Heart left ventricle (tissue), 16 donors: ENCODE data around the gene OR10AD1. TPM values are rescaled to one million over a fixed set of nuclear protein-coding genes. Genes with fewer than 3 reads are reported as not detected.

Experiments
- ATAC-seq, 4 donors: fragments of 200-7000 bp; cut with Tn5 transposase; one replicate each; pipeline ENCODE4 v1.9.1; 2020 to 2022; ENCODE audit warnings: moderate library complexity in 4 of 4, mild to moderate bottlenecking in 3 of 4, moderate number of reproducible peaks in 1 of 4
- DNase-seq, 5 donors: peaks; one replicate each; pipeline ENCODE4 v3.0.0-alpha.2; 2020
- H3K27ac ChIP-seq, 12 donors: fragments of 200-600 bp; sonication (generic) in 4 of 12; one replicate each; pipeline versions ENCODE4 v1.5.0 to v1.8.0; 2016 to 2022; ENCODE audit warnings: mild to moderate bottlenecking in 2 of 12
- H3K27me3 ChIP-seq, 9 donors: fragments of 200-600 bp; sonication (generic) in 2 of 9; one replicate each; pipeline versions ENCODE4 v1.5.1 to v1.8.0; 2016 to 2022; ENCODE audit warnings: mild to moderate bottlenecking in 3 of 9
- H3K36me3 ChIP-seq, 9 donors: fragments of 200-600 bp; sonication (generic) in 2 of 9; one replicate each; pipeline versions ENCODE4 v1.5.0 to v1.8.0; 2018 to 2022; ENCODE audit warnings: mild to moderate bottlenecking in 2 of 9
- H3K4me1 ChIP-seq, 12 donors: fragments of 200-600 bp; sonication (generic) in 4 of 12; one replicate each; pipeline versions ENCODE4 v1.5.0 to v1.8.0; 2016 to 2022; ENCODE audit warnings: mild to moderate bottlenecking in 3 of 12
- H3K4me3 ChIP-seq, 12 donors: fragments of 200-600 bp; sonication (generic) in 4 of 12; one replicate each; pipeline versions ENCODE4 v1.5.0 to v1.8.0; 2017 to 2022; ENCODE audit warnings: mild to moderate bottlenecking in 9 of 12, moderate library complexity in 4 of 12
- H3K9me3 ChIP-seq, 12 donors: fragments of 200-600 bp; sonication (generic) in 4 of 12; one replicate each; pipeline versions ENCODE4 v1.5.0 to v1.8.0; 2016 to 2022; ENCODE audit warnings: mild to moderate bottlenecking in 1 of 12
- POLR2A ChIP-seq, 2 donors: fragments of 450-650 bp; IDR thresholded peaks; one replicate each; pipeline ENCODE4 v1.6.1; 2017; ENCODE audit warnings: antibody characterized with exemption in 2 of 2, mild to moderate bottlenecking in 2 of 2, moderate library complexity in 2 of 2
- WGBS, 4 donors: extraction: QIAGEN DNeasy Blood & Tissue Kit in 2 of 4; methylation state at CpG; one replicate each; pipeline versions ENCODE4 v1.1.5 to v1.1.7; 2013 to 2018; 5-methylcytosine and 5-hydroxymethylcytosine counted together
- intact Hi-C, 10 donors: fragments of 100-400 bp; cut with DNase I; formaldehyde crosslinking; loops; one replicate each; pipeline versions ENCODE4 v1.11.1 to v1.14.2; 2022
- polyA plus RNA-seq, 2 donors: library from polyadenylated mRNA; stranded (reverse); fragments of 200-250 nt; gene quantifications; one replicate each; pipeline ENCODE4 v1.2.3, GENCODE V29; 2013
- total RNA-seq, 9 donors: library from RNA; depleted of rRNA in 2 of 9; stranded (reverse); fragments of >200 nt in 2 of 9; fragmentation: NEBNext Ultra II Directional in 3 of 9; extraction: Animal tissue kit (Norgen Biotek cat#: 25700) in 3 of 9; gene quantifications; one replicate each; pipeline versions ENCODE4 v1.1.0 to v1.2.4, GENCODE V29; 2016 to 2023
- TF ChIP-seq, protein P1 (sequence below), 12 donors: fragments of 200-600 bp; sonication (generic) in 4 of 12; IDR thresholded peaks; one replicate each; pipeline versions ENCODE4 v1.5.0 to v1.8.0; 2018 to 2022; ENCODE audit warnings: antibody characterized with exemption in 12 of 12, mild to moderate bottlenecking in 5 of 12
- donor health status: ischemic (EF 13 %, LVEDD 7.1; RV severe dilation, severe dysfunction).
- donor health status: healthy with polysubstance abuse.
- donor health status: DM: no; HTN: yes; CAD: no.
- donor health status: DM: no; HTN: no; CAD: no.
- donor health status: ischemic (EF 25% LVEDD 6.9; RV normal size, moderate dysfunction).
- donor health status: ischemic (EF 25% LVEDD 5.7; RV mildly dilated, moderate dysfunction).
- donor health status: healthy.
- donor health status: DM: yes; HTN: yes; CAD: no.
- donor health status: ischemic (EF 35%, LVEDD 5.7; RV mildly dilated, moderate dysfunction).
- donor health status: nonischemic (EF 11% LVEDD 7.7; RV severe dilation, severe dysfunction).
- donor health status: DM: yes; HTN: yes; CAD: no.
- donor health status: PGD.
- donor health status: ischemic (EF 29% LVEDD 5.4; RV normal size, mild dysfunction).
- donor health status: nonischemic (EF 23%, LVEDD 6.1; RV moderate dilation, normal function).

The OR10AD1 gene
- total and polyA plus RNA-seq, 11 donors, result not detected

DNA sequence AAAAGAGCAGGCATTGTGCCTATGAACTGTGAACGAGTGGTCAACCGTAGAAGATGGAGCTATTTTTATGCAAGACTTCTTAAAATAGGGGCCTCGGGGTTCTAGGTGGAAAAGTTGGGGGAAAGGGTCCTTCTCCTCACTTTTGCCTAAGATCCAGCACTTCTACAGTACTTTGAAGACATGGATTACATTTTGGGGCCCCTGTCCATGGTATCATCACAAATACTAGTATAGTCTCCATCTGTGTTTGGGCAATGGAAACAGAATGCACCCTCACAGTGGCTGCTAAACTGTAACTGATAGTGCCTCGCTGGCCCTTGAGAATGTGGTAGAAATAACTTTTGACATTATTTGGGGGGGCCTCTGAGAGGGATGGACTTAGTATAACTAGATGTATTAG lies 25.1 kb downstream of the OR10AD1 start:
- H3K9me3 ChIP-seq, result no peaks in the 10 kb centered on the region
- 57 to 67% (median 65%) methylated on average over 4 of the region's 4 CpGs for WGBS, 4 donors
- ATAC-seq (no peak), DNase-seq (no peak)
- H3K36me3 ChIP-seq, result no peaks in the 10 kb centered on the region
- no peak for TF ChIP-seq POLR2A (IDR thresholded peaks at IDR 0.05)
- TF ChIP-seq, protein P1, sequence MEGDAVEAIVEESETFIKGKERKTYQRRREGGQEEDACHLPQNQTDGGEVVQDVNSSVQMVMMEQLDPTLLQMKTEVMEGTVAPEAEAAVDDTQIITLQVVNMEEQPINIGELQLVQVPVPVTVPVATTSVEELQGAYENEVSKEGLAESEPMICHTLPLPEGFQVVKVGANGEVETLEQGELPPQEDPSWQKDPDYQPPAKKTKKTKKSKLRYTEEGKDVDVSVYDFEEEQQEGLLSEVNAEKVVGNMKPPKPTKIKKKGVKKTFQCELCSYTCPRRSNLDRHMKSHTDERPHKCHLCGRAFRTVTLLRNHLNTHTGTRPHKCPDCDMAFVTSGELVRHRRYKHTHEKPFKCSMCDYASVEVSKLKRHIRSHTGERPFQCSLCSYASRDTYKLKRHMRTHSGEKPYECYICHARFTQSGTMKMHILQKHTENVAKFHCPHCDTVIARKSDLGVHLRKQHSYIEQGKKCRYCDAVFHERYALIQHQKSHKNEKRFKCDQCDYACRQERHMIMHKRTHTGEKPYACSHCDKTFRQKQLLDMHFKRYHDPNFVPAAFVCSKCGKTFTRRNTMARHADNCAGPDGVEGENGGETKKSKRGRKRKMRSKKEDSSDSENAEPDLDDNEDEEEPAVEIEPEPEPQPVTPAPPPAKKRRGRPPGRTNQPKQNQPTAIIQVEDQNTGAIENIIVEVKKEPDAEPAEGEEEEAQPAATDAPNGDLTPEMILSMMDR (IDR thresholded peaks at IDR 0.05), result no peak
- no peak overlapping the region for H3K4me3 ChIP-seq
- no peak overlapping the region for H3K27ac ChIP-seq
- intact Hi-C loops, result no loop called here
- peaks cover 0 to 13% (median 7%) of the 10 kb centered on the region in 12 donors for H3K4me1 ChIP-seq
- H3K27me3 ChIP-seq, result peaks cover 6 to 53% (median 27%) of the 10 kb centered on the region in 9 donors

DNA sequence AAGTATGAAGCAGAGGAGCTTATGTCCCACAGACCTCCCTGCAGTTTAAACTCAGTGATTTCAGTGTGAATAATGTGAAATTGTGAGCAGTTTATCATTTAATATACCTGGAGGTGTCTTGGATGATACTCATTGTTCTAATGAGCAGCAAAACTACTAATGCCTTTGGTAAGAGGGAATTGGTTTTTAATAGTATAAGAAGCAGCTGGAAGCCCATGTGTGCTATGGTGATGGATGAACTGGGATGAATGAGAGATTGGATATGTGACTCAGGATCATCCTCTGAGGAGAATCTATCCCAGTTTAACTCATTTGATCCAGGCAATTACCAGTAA lies 26.7 kb downstream of the OR10AD1 start:
- intact Hi-C loops, result no loop called here
- Histone ChIP-seq H3K27ac (no peak overlapping the region), H3K27me3 (peaks cover 6 to 42% (median 23%) of the 10 kb centered on the region in 9 donors), H3K9me3 (no peaks in the 10 kb centered on the region), H3K4me3 (no peak overlapping the region), H3K36me3 (no peaks in the 10 kb centered on the region), H3K4me1 (no peaks in the 10 kb centered on the region)
- ATAC-seq (no peak), DNase-seq (no peak)
- no peak for TF ChIP-seq POLR2A (IDR thresholded peaks at IDR 0.05)
- TF ChIP-seq, protein P1 (IDR thresholded peaks at IDR 0.05), result no peak

DNA sequence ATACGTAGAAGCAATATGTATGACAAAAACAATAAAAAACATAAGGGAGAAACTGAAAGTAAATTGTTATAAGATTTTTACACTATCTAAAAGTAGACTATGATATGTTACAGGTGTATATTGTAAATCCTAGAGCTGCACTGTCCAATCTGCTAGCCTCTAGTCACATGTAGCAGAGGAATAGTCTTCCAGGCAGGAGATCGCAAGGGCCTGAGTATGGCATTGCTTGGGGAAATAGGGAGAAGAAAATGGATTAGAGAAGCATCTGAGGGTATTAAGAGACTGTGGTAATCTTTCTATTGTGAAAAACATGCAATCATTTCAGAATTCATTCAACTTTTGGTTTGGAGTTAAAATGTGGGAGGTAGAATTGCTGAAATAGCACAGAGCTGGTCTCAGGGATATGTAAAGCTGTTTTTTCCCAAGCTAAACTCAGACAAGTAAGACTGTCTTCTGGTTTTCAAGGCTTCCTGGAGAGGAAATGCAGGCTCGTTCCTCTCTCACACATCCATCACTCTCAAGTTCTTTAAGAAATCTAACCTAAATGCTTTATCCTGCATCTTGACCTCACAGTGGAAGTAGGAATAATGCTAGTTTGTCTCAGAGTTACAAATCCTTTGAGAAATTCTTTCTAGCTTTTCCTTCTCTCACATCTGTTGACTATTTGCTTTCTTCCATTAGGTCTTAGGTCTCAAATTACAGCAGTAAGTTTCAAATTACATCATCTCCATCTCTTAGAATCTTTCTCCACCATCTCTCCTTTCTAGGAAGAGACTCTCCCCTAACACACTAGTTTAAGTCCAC lies 27.3 kb downstream of the OR10AD1 start:
- ATAC-seq (no peak), DNase-seq (no peak)
- Histone ChIP-seq H3K27me3 (peaks cover 0 to 36% (median 17%) of the 10 kb centered on the region in 9 donors), H3K9me3 (no peaks in the 10 kb centered on the region), H3K4me3 (no peak overlapping the region), H3K4me1 (no peaks in the 10 kb centered on the region), H3K36me3 (no peaks in the 10 kb centered on the region), H3K27ac (no peak overlapping the region)
- WGBS, 4 donors, result 67 to 73% (median 69%) methylated on average over 3 of the region's 3 CpGs
- no peak for TF ChIP-seq POLR2A (IDR thresholded peaks at IDR 0.05)
- TF ChIP-seq, protein P1 (IDR thresholded peaks at IDR 0.05), result no peak
- intact Hi-C loops, result no loop called here

DNA sequence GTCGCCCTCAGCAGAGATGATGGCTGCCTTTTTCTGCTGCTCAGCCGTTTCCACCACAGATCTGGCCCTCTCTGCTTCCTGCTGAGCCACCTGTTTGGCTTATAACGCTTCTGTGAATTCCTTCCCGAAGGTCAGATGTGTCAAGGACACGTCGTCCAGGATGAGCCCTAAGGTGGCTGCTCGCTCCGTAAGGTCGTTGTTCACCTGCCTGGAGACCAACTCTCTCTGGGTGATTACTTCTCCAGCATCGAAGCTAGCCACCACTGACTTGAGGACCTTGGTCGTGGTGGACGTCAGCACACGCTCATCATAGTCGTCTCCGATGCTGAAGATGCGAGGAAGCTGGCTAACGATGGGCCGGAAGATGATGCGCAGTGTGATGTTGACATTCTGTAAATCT lies 34.1 kb downstream of the OR10AD1 start:
- H3K4me1 ChIP-seq, result no peaks in the 10 kb centered on the region
- H3K27ac ChIP-seq, result no peak overlapping the region
- no peak for ATAC-seq
- no peak for TF ChIP-seq POLR2A (IDR thresholded peaks at IDR 0.05)
- TF ChIP-seq, protein P1 (IDR thresholded peaks at IDR 0.05), result no peak
- intact Hi-C loops, result loop anchor here in 6 of 10 donors (5.0 to 10.0 kb wide), 2 partner anchors 87 to 204 kb away; partner anchors contain the start of gene TMEM106C (in 3 of the 6)
- no peak for DNase-seq
- no peaks in the 10 kb centered on the region for H3K36me3 ChIP-seq
- H3K4me3 ChIP-seq, result no peak overlapping the region
- H3K9me3 ChIP-seq, result no peaks in the 10 kb centered on the region
- 83 to 89% (median 88%) methylated on average over 19 of the region's 19 CpGs for WGBS, 4 donors
- H3K27me3 ChIP-seq, result peaks cover 0 to 13% (median 0%) of the 10 kb centered on the region in 9 donors
